ENCODE results near the gene IGLON5. TPM values are rescaled to one million over a fixed set of nuclear protein-coding genes. Genes with fewer than 3 reads are reported as not detected.

IGLON5 gene
- polyA plus RNA-seq (2011; rRNA removed): not detected in 2 replicates
- not detected in 2 replicates for polyA minus RNA-seq (2011; rRNA and poly(A)+ RNA removed)

DNA sequence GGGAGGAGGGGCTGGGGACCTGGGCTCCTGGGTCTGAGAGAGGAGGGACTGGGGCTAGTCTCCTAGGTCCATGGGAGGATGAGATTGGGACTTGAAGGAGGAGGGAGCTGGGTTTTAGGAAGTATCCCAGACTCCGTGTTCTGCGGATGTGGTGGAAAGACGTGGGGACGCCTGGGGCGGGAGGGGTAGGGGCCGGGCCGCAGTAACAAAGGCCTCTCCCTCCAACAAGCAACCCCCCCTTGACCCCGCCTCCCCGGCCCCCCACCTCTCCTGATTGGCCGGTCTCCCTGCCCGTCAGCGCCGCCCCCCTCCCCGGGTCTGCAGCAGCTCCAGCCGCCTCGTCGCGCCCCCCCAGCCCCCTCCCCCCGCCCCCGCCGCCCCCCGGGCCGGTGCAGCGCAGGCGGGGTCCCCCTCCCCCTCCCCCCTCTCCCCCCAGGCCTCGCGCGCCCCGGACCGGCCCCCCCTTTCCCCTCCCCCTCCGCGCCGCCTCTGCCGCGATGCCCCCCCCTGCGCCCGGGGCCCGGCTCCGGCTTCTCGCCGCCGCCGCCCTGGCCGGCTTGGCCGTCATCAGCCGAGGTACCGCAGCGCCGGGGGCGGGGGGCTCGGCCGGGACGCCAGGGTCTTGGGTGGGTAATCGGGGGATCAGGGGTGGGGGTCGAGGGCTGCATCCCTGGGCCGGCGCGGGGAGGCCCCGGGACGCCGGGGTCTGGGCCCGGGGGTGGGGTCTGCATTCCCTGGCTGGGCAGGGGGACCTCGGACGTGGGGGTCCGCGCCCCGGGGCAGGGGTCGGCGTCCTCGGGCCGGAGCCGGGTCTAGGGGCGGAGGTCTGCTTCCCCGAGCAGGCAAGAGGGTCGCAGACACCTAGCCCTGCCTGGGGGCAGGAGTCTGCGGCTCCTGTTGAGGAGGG lies at the start of gene IGLON5:
Gene IGLON5 (plus strand): TSS at position 294 of the 907 bp plus-strand sequence. CDS start 204 bp downstream, at position 498.
- TF ChIP-seq, protein P1, sequence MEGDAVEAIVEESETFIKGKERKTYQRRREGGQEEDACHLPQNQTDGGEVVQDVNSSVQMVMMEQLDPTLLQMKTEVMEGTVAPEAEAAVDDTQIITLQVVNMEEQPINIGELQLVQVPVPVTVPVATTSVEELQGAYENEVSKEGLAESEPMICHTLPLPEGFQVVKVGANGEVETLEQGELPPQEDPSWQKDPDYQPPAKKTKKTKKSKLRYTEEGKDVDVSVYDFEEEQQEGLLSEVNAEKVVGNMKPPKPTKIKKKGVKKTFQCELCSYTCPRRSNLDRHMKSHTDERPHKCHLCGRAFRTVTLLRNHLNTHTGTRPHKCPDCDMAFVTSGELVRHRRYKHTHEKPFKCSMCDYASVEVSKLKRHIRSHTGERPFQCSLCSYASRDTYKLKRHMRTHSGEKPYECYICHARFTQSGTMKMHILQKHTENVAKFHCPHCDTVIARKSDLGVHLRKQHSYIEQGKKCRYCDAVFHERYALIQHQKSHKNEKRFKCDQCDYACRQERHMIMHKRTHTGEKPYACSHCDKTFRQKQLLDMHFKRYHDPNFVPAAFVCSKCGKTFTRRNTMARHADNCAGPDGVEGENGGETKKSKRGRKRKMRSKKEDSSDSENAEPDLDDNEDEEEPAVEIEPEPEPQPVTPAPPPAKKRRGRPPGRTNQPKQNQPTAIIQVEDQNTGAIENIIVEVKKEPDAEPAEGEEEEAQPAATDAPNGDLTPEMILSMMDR (IDR thresholded peaks at IDR 0.05; ENCODE audit: low read depth, low read length): no peak
- DNase-seq (ENCODE audit: low read depth, low spot score): no peak
- no peak within 1 kb of the TSS for H3K4me3 ChIP-seq (ENCODE audit: low read depth, low read length)
- no peak within 1 kb of the TSS for H3K27ac ChIP-seq (ENCODE audit: low read depth, low read length)
- POLR2A ChIA-PET: no interaction called here
- H3K9me3 ChIP-seq (ENCODE audit: control insufficient read depth, insufficient read depth, low read length): no peaks in the 10 kb centered on the region
- CTCF ChIA-PET: no interaction called here
- H3K27me3 ChIP-seq (ENCODE audit: control insufficient read depth, insufficient read depth, low read length): peaks cover 11% of the 10 kb centered on the region

DNA sequence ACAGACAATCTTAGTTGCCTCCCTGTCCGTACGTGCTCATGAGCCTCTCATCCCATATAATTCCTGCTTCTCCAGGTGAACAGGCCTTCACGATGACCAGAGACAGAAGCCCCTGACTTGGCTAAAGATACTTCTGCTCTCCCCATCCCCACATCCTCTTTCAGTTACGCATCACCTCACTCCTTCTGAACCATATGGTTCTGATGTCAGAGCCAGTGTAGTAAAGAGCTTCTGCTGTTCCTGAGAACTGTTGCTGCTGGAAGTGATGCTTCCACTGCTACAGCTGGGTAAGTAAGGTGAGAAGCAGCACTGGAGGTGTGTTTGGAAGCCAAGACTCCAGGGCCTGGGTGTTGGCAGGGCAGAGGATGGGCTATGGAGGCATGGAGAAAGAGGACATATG lies 47.6 kb upstream of the IGLON5 start:
- TF ChIP-seq, protein P1 (IDR thresholded peaks at IDR 0.05; ENCODE audit: low read depth, low read length): no peak
- POLR2A ChIA-PET: no interaction called here
- Histone ChIP-seq H3K27me3 (ENCODE audit: control insufficient read depth, insufficient read depth, low read length) (no peaks in the 10 kb centered on the region), H3K27ac (ENCODE audit: low read depth, low read length) (no peak overlapping the region), H3K9me3 (ENCODE audit: control insufficient read depth, insufficient read depth, low read length) (no peaks in the 10 kb centered on the region), H3K4me3 (ENCODE audit: low read depth, low read length) (no peak overlapping the region)
- CTCF ChIA-PET: no interaction called here
- DNase-seq (ENCODE audit: low read depth, low spot score): no peak

DNA sequence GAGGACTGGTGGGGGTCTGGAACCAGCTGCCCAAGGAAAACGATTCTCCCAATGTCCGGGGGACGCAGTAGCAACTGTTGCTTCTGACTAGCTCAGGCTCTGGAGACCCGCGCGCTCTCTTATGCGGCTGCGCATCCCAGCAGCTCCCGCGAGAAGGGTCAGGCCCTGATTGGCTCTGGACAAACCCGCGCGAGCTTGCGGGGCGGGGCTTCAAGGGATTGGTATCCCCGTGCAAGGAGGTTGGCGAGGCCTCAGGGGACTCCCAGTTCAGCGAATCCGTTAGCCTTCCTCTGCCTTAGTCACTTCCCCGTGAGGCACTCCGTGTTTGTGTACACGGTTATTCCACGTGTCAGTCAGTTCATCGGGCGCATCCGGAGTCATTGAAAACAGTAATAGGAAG lies 40.4 kb upstream of the IGLON5 start:
- POLR2A ChIA-PET: no interaction called here
- H3K27me3 ChIP-seq (ENCODE audit: control insufficient read depth, insufficient read depth, low read length): no peaks in the 10 kb centered on the region
- peaks cover 9% of the 10 kb centered on the region; the same call in 1 of the 2 replicates for H3K9me3 ChIP-seq (ENCODE audit: control insufficient read depth, insufficient read depth, low read length)
- H3K27ac ChIP-seq (ENCODE audit: low read depth, low read length): no peak overlapping the region
- CTCF ChIA-PET: interaction anchor here (1.0 to 1.6 kb wide), 2 partner anchors 12 to 386 kb away, joined by 5 to 6 read pairs; no protein-coding TSS in a partner anchor
- H3K4me3 ChIP-seq (ENCODE audit: low read depth, low read length): no peak overlapping the region
- no peak for DNase-seq (ENCODE audit: low read depth, low spot score)
- TF ChIP-seq, protein P1 (IDR thresholded peaks at IDR 0.05; ENCODE audit: low read depth, low read length): no peak

DNA sequence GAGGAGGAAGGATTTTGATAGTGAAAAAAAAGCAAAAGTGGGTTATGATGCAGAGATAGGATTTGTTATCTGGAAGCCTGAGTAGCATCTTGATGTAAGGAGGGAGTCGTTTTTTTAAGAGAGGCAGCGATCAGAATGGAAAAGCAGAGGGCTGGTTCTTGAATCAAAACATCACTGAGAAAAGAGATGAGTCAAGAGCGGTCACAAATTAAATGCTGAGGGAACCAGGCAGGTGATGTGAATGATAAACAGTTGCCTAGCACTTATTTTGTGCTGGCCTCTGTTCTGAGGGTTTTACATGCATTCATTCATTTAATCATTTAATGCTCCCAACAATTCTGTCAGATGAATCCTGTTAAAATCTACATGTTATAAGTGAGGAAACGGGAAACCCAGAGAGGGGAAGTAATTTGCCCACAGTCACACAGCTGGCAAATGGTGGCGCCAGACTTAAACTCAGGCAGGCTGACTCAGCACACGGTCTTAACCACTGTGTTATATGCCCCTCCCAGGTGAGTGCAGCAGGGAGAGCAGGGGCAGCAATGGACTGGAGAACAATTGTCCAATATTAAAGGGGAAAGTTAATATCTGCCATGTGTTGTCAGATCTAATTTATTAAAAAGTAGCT lies 39.1 kb upstream of the IGLON5 start:
- H3K4me3 ChIP-seq (ENCODE audit: low read depth, low read length): no peak overlapping the region
- DNase-seq (ENCODE audit: low read depth, low spot score): no peak
- POLR2A ChIA-PET: no interaction called here
- no peaks in the 10 kb centered on the region for H3K27me3 ChIP-seq (ENCODE audit: control insufficient read depth, insufficient read depth, low read length)
- CTCF ChIA-PET: no interaction called here
- H3K9me3 ChIP-seq (ENCODE audit: control insufficient read depth, insufficient read depth, low read length): peaks cover 10% of the 10 kb centered on the region; the same call in 1 of the 2 replicates
- H3K27ac ChIP-seq (ENCODE audit: low read depth, low read length): no peak overlapping the region
- TF ChIP-seq, protein P1 (IDR thresholded peaks at IDR 0.05; ENCODE audit: low read depth, low read length): no peak
